Panc1 (cell line): ENCODE data around the gene HIGD1C.

Experiments used
- TCF7L2 ChIP-seq: IDR thresholded peaks from 2 replicates; pipeline ENCODE4 v1.6.1; 2011; ENCODE audit warnings: mild to moderate bottlenecking, low read depth, low read length, inconsistent platforms
- TF ChIP-seq, protein P1 (sequence below): fragments of 450-650 bp; IDR thresholded peaks from 2 replicates; pipeline ENCODE4 v1.5.1; 2017; ENCODE audit warnings: mild to moderate bottlenecking
- TF ChIP-seq, protein P2 (sequence below), 2 experiments: IDR thresholded peaks; 2 replicates each; pipeline ENCODE4 v1.6.1; 2011 to 2012; ENCODE audit warnings: low read depth in 2 of 2, control low read depth in 1 of 2, low read length in 1 of 2, mild to moderate bottlenecking in 1 of 2, moderate library complexity in 1 of 2; ENCODE audit not compliant: insufficient read depth in 1 of 2

DNA sequence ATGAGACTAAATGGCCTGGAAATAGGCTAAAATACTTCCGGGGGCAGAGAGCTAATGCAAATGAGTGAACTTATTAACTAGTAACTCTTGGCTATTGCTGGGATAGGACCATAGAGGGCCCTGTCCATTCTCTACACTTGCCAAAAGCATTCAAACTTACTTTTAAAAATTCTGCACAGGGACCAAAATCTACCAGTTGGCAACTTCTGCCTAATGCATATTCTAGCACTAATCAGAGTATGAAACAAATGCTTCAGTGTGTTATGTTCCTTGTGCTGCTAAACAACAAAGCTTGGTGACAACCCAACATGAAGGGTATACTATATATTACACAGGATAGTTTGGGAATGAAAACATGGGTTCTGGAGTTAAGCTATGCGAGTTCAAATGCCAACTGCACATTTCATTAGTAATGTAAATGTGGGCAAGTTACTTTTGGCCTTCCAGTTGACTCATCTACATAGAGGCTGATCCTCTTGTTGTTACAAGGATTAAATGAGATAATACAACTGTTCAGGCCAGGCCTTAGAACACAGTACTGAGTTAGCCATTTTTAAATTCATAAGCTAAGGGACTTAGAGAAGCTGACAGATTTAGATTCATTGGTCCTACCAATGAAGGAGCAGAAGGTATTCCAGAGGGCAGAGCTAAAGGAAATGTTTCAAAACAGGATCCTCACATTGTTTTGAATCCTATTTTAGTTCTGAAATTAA, 32.4 kb downstream of the HIGD1C start:
- TF ChIP-seq, protein P1, sequence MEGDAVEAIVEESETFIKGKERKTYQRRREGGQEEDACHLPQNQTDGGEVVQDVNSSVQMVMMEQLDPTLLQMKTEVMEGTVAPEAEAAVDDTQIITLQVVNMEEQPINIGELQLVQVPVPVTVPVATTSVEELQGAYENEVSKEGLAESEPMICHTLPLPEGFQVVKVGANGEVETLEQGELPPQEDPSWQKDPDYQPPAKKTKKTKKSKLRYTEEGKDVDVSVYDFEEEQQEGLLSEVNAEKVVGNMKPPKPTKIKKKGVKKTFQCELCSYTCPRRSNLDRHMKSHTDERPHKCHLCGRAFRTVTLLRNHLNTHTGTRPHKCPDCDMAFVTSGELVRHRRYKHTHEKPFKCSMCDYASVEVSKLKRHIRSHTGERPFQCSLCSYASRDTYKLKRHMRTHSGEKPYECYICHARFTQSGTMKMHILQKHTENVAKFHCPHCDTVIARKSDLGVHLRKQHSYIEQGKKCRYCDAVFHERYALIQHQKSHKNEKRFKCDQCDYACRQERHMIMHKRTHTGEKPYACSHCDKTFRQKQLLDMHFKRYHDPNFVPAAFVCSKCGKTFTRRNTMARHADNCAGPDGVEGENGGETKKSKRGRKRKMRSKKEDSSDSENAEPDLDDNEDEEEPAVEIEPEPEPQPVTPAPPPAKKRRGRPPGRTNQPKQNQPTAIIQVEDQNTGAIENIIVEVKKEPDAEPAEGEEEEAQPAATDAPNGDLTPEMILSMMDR = no peak
- no peak for TF ChIP-seq TCF7L2
- TF ChIP-seq, protein P2, sequence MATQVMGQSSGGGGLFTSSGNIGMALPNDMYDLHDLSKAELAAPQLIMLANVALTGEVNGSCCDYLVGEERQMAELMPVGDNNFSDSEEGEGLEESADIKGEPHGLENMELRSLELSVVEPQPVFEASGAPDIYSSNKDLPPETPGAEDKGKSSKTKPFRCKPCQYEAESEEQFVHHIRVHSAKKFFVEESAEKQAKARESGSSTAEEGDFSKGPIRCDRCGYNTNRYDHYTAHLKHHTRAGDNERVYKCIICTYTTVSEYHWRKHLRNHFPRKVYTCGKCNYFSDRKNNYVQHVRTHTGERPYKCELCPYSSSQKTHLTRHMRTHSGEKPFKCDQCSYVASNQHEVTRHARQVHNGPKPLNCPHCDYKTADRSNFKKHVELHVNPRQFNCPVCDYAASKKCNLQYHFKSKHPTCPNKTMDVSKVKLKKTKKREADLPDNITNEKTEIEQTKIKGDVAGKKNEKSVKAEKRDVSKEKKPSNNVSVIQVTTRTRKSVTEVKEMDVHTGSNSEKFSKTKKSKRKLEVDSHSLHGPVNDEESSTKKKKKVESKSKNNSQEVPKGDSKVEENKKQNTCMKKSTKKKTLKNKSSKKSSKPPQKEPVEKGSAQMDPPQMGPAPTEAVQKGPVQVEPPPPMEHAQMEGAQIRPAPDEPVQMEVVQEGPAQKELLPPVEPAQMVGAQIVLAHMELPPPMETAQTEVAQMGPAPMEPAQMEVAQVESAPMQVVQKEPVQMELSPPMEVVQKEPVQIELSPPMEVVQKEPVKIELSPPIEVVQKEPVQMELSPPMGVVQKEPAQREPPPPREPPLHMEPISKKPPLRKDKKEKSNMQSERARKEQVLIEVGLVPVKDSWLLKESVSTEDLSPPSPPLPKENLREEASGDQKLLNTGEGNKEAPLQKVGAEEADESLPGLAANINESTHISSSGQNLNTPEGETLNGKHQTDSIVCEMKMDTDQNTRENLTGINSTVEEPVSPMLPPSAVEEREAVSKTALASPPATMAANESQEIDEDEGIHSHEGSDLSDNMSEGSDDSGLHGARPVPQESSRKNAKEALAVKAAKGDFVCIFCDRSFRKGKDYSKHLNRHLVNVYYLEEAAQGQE (IDR thresholded peaks at IDR 0.05; ENCODE audit: insufficient read depth in 1 of 2, low read depth in 2 of 2, low read length in 1 of 2) = no peak
